OCI-LY7 (cell line): Measurements from ENCODE around the gene DAZAP1.

Experiments used
- EZH2phosphoT487 ChIP-seq: fragments of 200-600 bp; sonication (generic); IDR thresholded peaks from 2 replicates; pipeline ENCODE4 v1.6.1; 2018; ENCODE audit warnings: low read depth, borderline replicate concordance, mild to moderate bottlenecking, mixed run types, antibody characterized with exemption, low read length, moderate library complexity, mixed read lengths
- TF ChIP-seq, protein P1 (sequence below): fragments of 200-600 bp; sonication (generic); conservative IDR thresholded peaks from 2 replicates; pipeline ENCODE4 v1.5.1; 2014; ENCODE audit warnings: mild to moderate bottlenecking, antibody characterized with exemption, low read length, moderate library complexity, mixed read lengths

DNA sequence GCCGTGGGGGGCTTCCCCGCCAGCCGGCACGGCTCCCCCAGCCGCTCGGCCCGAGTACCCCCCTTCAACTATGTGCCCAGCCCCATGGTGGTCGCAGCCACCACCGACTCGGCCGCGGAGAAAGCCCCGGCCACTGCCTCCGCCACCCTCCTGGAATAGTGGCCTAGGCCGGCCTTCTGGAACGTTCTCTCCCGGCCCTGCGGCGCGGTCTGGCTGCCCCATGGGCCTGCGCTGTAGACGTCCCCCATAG lies 62.6 kb downstream of the DAZAP1 start:
- TF ChIP-seq, protein P1, sequence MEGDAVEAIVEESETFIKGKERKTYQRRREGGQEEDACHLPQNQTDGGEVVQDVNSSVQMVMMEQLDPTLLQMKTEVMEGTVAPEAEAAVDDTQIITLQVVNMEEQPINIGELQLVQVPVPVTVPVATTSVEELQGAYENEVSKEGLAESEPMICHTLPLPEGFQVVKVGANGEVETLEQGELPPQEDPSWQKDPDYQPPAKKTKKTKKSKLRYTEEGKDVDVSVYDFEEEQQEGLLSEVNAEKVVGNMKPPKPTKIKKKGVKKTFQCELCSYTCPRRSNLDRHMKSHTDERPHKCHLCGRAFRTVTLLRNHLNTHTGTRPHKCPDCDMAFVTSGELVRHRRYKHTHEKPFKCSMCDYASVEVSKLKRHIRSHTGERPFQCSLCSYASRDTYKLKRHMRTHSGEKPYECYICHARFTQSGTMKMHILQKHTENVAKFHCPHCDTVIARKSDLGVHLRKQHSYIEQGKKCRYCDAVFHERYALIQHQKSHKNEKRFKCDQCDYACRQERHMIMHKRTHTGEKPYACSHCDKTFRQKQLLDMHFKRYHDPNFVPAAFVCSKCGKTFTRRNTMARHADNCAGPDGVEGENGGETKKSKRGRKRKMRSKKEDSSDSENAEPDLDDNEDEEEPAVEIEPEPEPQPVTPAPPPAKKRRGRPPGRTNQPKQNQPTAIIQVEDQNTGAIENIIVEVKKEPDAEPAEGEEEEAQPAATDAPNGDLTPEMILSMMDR, result no peak
- TF ChIP-seq EZH2phosphoT487, result no peak
